ENCODE data around the gene ABCB9. TPM values are rescaled to one million over a fixed set of nuclear protein-coding genes. Genes with fewer than 3 reads are reported as not detected.

The ABCB9 gene
- total RNA-seq, 1 experiment from 2014 or later = 32.7 TPM

DNA sequence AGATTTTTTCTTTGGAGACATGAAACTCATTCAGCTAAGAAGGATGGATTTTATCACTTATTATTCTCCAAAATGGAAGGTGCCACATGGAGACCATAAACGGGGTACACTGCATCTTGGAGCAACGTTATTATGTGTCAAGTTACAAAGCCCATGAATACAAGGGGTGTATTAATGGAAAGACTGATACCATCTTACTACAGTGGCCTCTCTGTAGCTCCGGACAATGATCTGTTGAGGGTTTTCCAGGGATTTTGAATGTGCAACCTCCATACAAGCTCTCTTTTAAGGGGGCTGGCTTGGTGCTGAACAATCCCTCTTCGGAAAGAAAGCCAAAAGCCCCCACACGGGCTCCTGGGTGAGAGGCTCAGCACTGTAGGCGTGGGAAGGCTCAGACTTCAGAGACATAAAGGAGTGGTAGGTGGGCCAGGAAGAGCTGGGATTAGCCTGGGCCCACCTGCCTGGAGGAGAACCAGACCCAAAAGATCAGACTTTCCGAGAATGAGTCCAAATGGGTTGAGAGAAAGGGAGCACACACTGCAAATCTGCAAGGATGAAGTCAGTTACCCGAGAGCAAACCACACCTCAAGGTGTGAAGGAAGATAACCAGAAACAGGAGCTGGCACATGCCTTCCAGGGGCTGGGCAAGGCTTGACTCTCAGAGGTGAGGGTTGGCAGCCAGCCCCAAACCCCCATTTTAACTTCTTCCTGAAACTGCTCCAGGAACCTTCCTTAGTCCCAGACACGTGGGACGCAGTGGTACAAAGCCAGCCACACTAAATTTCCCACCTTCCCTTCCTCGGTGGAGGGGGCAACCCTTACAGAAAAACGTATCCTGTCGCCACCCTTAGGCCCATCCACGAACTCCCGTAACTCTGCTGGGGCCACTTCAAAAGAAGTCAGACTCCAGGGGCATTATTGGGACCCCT lies 71.8 kb downstream of the ABCB9 start:
- peak overlapping the region; percentile 78 to 91 for H3K4me3 ChIP-seq (ENCODE audit: low read depth in 2 of 2, low read length in 2 of 2)
- DNase-seq (ENCODE audit: low read depth, low spot score) (no peak), ATAC-seq (peak; percentile 10)
- H3K9me3 ChIP-seq (ENCODE audit: control insufficient read depth, insufficient read depth, low read depth, low read length) = no peaks in the 10 kb centered on the region
- CTCF ChIA-PET = interaction anchor here (0.7 to 1.1 kb wide), 4 partner anchors 15 to 58 kb away, joined by 3 to 11 read pairs (median 4); no protein-coding TSS in a partner anchor
- H3K4me1 ChIP-seq (ENCODE audit: control insufficient read depth, insufficient read depth, low read length) = peaks cover 54% of the 10 kb centered on the region
- H3K36me3 ChIP-seq (ENCODE audit: control insufficient read depth, insufficient read depth, low read length) = peaks cover 2% of the 10 kb centered on the region
- intact Hi-C loops (cut with micrococcal nuclease; ENCODE audit: unreplicated experiment) = loop anchor here (5.0 kb wide), 1 partner anchor 48 kb away; no protein-coding TSS in a partner anchor
- in situ Hi-C loops (cut with HindIII; ENCODE audit: low pct_unique_long_range_greater_than_20kb, low sequenced_read_pairs) = no loop called here
- peak overlapping the region; percentile 100 for H3K27ac ChIP-seq (ENCODE audit: low read length)
- no peaks in the 10 kb centered on the region for H3K27me3 ChIP-seq (ENCODE audit: control insufficient read depth, insufficient read depth, low read length)
- POLR2A ChIA-PET = interaction anchor here (1.3 kb wide), 1 partner anchor 13 kb away, joined by 3 read pairs; no protein-coding TSS in a partner anchor
- no TSS peak for BruUV-seq (replicated peaks)
- TF ChIP-seq POLR2AphosphoS5 (IDR thresholded peaks at IDR 0.05; ENCODE audit: low read depth, low read length) (0 out of 2 replicates have a peak, but pooled peaks have one; percentile 28), TCF7L2 (IDR thresholded peaks at IDR 0.05; ENCODE audit: low read depth, low read length) (peak; percentile 25; the same call in 1 of the 2 replicates), SIN3A (IDR thresholded peaks at IDR 0.05; ENCODE audit: borderline replicate concordance, insufficient read depth, low read depth, low read length) (0 out of 2 replicates have a peak, but pooled peaks have one; percentile 51)
- TF ChIP-seq, protein P1, sequence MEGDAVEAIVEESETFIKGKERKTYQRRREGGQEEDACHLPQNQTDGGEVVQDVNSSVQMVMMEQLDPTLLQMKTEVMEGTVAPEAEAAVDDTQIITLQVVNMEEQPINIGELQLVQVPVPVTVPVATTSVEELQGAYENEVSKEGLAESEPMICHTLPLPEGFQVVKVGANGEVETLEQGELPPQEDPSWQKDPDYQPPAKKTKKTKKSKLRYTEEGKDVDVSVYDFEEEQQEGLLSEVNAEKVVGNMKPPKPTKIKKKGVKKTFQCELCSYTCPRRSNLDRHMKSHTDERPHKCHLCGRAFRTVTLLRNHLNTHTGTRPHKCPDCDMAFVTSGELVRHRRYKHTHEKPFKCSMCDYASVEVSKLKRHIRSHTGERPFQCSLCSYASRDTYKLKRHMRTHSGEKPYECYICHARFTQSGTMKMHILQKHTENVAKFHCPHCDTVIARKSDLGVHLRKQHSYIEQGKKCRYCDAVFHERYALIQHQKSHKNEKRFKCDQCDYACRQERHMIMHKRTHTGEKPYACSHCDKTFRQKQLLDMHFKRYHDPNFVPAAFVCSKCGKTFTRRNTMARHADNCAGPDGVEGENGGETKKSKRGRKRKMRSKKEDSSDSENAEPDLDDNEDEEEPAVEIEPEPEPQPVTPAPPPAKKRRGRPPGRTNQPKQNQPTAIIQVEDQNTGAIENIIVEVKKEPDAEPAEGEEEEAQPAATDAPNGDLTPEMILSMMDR (IDR thresholded peaks at IDR 0.05) = no peak; the same call in 1 of the 2 replicates
- TF ChIP-seq, protein P2, sequence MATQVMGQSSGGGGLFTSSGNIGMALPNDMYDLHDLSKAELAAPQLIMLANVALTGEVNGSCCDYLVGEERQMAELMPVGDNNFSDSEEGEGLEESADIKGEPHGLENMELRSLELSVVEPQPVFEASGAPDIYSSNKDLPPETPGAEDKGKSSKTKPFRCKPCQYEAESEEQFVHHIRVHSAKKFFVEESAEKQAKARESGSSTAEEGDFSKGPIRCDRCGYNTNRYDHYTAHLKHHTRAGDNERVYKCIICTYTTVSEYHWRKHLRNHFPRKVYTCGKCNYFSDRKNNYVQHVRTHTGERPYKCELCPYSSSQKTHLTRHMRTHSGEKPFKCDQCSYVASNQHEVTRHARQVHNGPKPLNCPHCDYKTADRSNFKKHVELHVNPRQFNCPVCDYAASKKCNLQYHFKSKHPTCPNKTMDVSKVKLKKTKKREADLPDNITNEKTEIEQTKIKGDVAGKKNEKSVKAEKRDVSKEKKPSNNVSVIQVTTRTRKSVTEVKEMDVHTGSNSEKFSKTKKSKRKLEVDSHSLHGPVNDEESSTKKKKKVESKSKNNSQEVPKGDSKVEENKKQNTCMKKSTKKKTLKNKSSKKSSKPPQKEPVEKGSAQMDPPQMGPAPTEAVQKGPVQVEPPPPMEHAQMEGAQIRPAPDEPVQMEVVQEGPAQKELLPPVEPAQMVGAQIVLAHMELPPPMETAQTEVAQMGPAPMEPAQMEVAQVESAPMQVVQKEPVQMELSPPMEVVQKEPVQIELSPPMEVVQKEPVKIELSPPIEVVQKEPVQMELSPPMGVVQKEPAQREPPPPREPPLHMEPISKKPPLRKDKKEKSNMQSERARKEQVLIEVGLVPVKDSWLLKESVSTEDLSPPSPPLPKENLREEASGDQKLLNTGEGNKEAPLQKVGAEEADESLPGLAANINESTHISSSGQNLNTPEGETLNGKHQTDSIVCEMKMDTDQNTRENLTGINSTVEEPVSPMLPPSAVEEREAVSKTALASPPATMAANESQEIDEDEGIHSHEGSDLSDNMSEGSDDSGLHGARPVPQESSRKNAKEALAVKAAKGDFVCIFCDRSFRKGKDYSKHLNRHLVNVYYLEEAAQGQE (IDR thresholded peaks at IDR 0.05; ENCODE audit: insufficient read depth in 1 of 2, low read depth in 2 of 2, low read length in 1 of 2) = no peak

DNA sequence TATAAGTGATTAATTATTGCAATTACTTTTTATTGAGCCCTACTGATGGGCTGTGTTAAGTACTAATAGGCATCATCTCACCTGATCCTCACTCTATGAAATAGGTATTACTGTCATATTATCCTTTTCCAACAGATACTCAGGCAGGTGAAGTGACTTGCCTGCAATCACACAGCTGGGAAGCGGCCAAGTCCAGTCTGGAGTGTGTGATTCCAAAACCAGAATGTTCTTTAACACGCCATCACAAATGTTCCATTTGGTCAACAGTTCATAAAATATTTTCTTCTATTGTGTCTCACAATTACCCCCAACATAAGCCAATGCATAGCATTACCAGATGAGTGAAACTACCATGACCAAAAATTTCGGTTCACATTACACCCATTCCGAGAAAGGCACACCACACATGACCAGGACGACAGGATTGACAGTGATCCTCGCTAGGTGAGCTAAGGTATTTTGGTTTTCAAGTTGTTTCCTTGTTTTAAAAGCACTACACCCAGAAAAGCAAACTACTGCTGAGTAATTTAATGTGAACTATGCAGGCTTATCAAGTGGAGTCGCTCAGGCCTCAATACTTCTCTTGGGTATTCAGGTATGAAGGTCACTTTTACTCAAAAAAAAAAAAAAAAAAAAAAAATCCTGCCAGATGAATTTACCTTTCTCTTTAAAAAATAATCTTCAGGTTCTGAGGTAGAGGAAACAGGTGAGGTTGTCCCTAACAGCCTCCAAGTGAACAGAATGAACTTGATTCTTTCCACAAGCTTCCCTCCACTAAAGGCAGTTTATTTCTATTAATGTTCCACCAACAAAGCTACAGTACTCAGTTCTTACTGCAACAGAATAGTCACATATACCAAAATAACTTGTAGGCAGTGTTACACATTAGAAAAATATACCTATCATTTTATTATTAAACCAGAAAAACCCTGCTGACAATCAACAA lies 72.8 kb downstream of the ABCB9 start:
- Histone ChIP-seq H3K27ac (ENCODE audit: low read length) (peak overlapping the region; percentile 100), H3K27me3 (ENCODE audit: control insufficient read depth, insufficient read depth, low read length) (no peaks in the 10 kb centered on the region), H3K4me3 (ENCODE audit: low read depth in 2 of 2, low read length in 2 of 2) (peak overlapping the region; percentile 78 to 91), H3K9me3 (ENCODE audit: control insufficient read depth, insufficient read depth, low read depth, low read length) (no peaks in the 10 kb centered on the region), H3K4me1 (ENCODE audit: control insufficient read depth, insufficient read depth, low read length) (peaks cover 50% of the 10 kb centered on the region), H3K36me3 (ENCODE audit: control insufficient read depth, insufficient read depth, low read length) (peaks cover 2% of the 10 kb centered on the region)
- DNase-seq (ENCODE audit: low read depth, low spot score) (no peak), ATAC-seq (no peak)
- ChIA-PET CTCF (interaction anchor here (0.7 to 1.1 kb wide), 5 partner anchors 14 to 59 kb away, joined by 3 to 11 read pairs (median 6); no protein-coding TSS in a partner anchor), POLR2A (interaction anchor here (0.9 to 1.3 kb wide), 2 partner anchors 12 to 53 kb away, joined by 3 to 6 read pairs; no protein-coding TSS in a partner anchor)
- TSS peak; percentile 40 for BruUV-seq (replicated peaks)
- in situ Hi-C loops (cut with HindIII; ENCODE audit: low pct_unique_long_range_greater_than_20kb, low sequenced_read_pairs) = no loop called here
- TF ChIP-seq SIN3A (IDR thresholded peaks at IDR 0.05; ENCODE audit: borderline replicate concordance, insufficient read depth, low read depth, low read length) (no peak), TCF7L2 (IDR thresholded peaks at IDR 0.05; ENCODE audit: low read depth, low read length) (no peak), POLR2AphosphoS5 (IDR thresholded peaks at IDR 0.05; ENCODE audit: low read depth, low read length) (no peak)
- TF ChIP-seq, protein P1 (IDR thresholded peaks at IDR 0.05) = no peak
- TF ChIP-seq, protein P2 (IDR thresholded peaks at IDR 0.05; ENCODE audit: insufficient read depth in 1 of 2, low read depth in 2 of 2, low read length in 1 of 2) = no peak
- intact Hi-C loops (cut with micrococcal nuclease; ENCODE audit: unreplicated experiment) = no loop called here
